Ovary (tissue), 10 donors: ENCODE results near the gene HOXC4. TPM values are rescaled to one million over a fixed set of nuclear protein-coding genes. Genes with fewer than 3 reads are reported as not detected.

Experiments used
- DNase-seq, 5 donors: peaks; one replicate each; pipeline ENCODE4 v3.0.0-alpha.2; 2019 to 2020
- H3K27ac ChIP-seq, 2 donors: fragments of 200-600 bp; one replicate each; pipeline versions ENCODE4 v1.5.1 to v1.8.0; 2019 to 2022
- H3K27me3 ChIP-seq: fragments of 200-600 bp; one replicate; pipeline ENCODE4 v1.8.0; 2022
- H3K36me3 ChIP-seq: fragments of 200-600 bp; sonication (generic); one replicate; pipeline ENCODE4 v1.5.1; 2019
- H3K4me1 ChIP-seq: one replicate; pipeline ENCODE4 v1.8.1; 2013; ENCODE audit warnings: mild to moderate bottlenecking, moderate library complexity; ENCODE audit not compliant: insufficient read depth
- H3K4me3 ChIP-seq: fragments of 200-600 bp; sonication (generic); one replicate; pipeline ENCODE4 v1.5.1; 2017
- H3K9me3 ChIP-seq, 2 donors: fragments of 200-600 bp in 1 of 2; sonication (generic) in 1 of 2; one replicate each; pipeline versions ENCODE4 v1.5.1 to v1.8.1; 2013 to 2019; ENCODE audit warnings: mild to moderate bottlenecking in 1 of 2, moderate library complexity in 1 of 2
- CTCF ChIP-seq, 3 donors: fragments of 450-650 bp in 2 of 3; fragments of 200-600 bp in 1 of 3; IDR thresholded peaks; one replicate each; pipeline versions ENCODE4 v1.5.1 to v1.8.0; 2016 to 2022; ENCODE audit warnings: antibody characterized with exemption in 3 of 3, mild to moderate bottlenecking in 1 of 3
- EP300 ChIP-seq: sonication (generic); formaldehyde crosslinking; IDR thresholded peaks from one replicate; pipeline ENCODE4 v1.6.1; 2017; ENCODE audit warnings: antibody characterized with exemption
- POLR2A ChIP-seq: fragments of 450-650 bp; IDR thresholded peaks from one replicate; pipeline ENCODE4 v1.6.1; 2017; ENCODE audit warnings: antibody characterized with exemption, mild to moderate bottlenecking, moderate library complexity
- WGBS, 3 donors: extraction: QIAGEN DNeasy Blood & Tissue Kit in 1 of 3; methylation state at CpG; one replicate each; pipeline versions ENCODE4 v1.1.5 to v1.1.7; 2013 to 2017; 5-methylcytosine and 5-hydroxymethylcytosine counted together
- intact Hi-C, 4 donors: fragments of 100-400 bp; cut with DNase I; formaldehyde crosslinking; loops; one replicate each; pipeline versions ENCODE4 v1.11.0 to v1.15.1; 2022 to 2023
- long read RNA-seq, 3 donors: library from polyadenylated mRNA in 2 of 3; unstranded in 2 of 3; transcript quantifications; one replicate each; pipeline ENCODE4 v2.0.0 and lab custom pipeline, GENCODE V29; 2021 to 2026
- polyA plus RNA-seq, 2 donors: library from polyadenylated mRNA; stranded (reverse); fragments of 200-250 nt in 1 of 2; fragments of 350-450 nt in 1 of 2; fragmentation: Illumina TruSeq in 1 of 2; extraction: RNeasy Lipid Tissue Mini Kit (QIAGEN cat#74804) in 1 of 2; gene quantifications; one replicate each; pipeline ENCODE4 v1.2.3, GENCODE V29; 2013 to 2014
- total RNA-seq, 7 donors: library from RNA; depleted of rRNA in 2 of 7; stranded (reverse); fragments of >200 nt in 2 of 7; fragmentation: NEBNext Ultra II Directional in 3 of 7; extraction: Animal tissue kit (Norgen Biotek cat#: 25700) in 3 of 7; gene quantifications; one replicate each; pipeline versions ENCODE4 v1.1.0 to v1.2.4, GENCODE V29; 2016 to 2023
- donor health status: DM: no; HTN: no; CAD: no; lungs with moderate emphysema.
- donor health status: DM: no; HTN: no; CAD: no.
- donor health status: Bipolar disorder and iron deficiency.
- donor health status: DM: yes; HTN: yes; CAD: no.
- donor health status: DM: no; HTN: no; CAD: no.
- donor health status: DM: yes; HTN: yes; CAD: no.

The HOXC4 gene
- total RNA-seq (10 to 100 TPM in 5 of 7 donors, 1 to 10 TPM in 2; 3.3 to 21.8 (median 13.1) TPM), polyA plus RNA-seq (10 to 100 TPM in 1 of 2 donors, 1 to 10 TPM in 1; 7.9 to 10.9 TPM)
- long read RNA-seq, donor 1: 0 reads
- long read RNA-seq, donor 2, partial matches to known transcripts: 0 of 5 reads
- long read RNA-seq, donor 2, other reads (novel, unspliced or antisense): 0 of 5 reads
- long read RNA-seq, donor 3, partial matches to known transcripts: 2 of 13 reads
- long read RNA-seq, donor 3, other reads (novel, unspliced or antisense): 8 of 13 reads

- peaks cover 7% of the 10 kb centered on the region for H3K4me1 ChIP-seq
- intact Hi-C loops: no loop called here
- no peaks in the 10 kb centered on the region for H3K36me3 ChIP-seq
- 12 to 28% (median 13%) methylated on average over 52 of the region's 52 CpGs for WGBS, 3 donors
- H3K27me3 ChIP-seq: no peaks in the 10 kb centered on the region
- H3K4me3 ChIP-seq: peak within 1 kb of the TSS; percentile 34
- DNase-seq: peak; percentile 40 to 65 (median 60)
- peak within 1 kb of the TSS; percentile 32 to 58 for H3K27ac ChIP-seq
- TF ChIP-seq EP300 (no peak), POLR2A (no peak), CTCF (IDR thresholded peaks at IDR 0.05) (no peak)
- no peaks in the 10 kb centered on the region for H3K9me3 ChIP-seq
Measured at GRCh38 chr12:54053751-54054741, at the start of gene HOXC4. HOXC4 (plus strand) TSS chr12:54053835; CDS start chr12:54053923, 88 bp downstream.

GRCh38 chr12:54004063-54004840 is 49.4 kb upstream of the HOXC4 start:
- Histone ChIP-seq H3K36me3 (no peaks in the 10 kb centered on the region), H3K4me1 (peaks cover 3% of the 10 kb centered on the region), H3K27ac (no peak overlapping the region), H3K9me3 (no peaks in the 10 kb centered on the region), H3K4me3 (no peak overlapping the region), H3K27me3 (no peaks in the 10 kb centered on the region)
- intact Hi-C loops: loop anchor here (2.0 to 10.0 kb wide), 5 partner anchors 189 to 371 kb away; partner anchors contain the start of gene GPR84 (in 2 of the 4)
- WGBS, 3 donors: 65 to 83% (median 82%) methylated on average over 20 of the region's 20 CpGs
- no peak for DNase-seq
- TF ChIP-seq EP300: no peak
- TF ChIP-seq POLR2A: no peak

GRCh38 chr12:54004841-54005530 is 48.6 kb upstream of the HOXC4 start:
- no peak for TF ChIP-seq CTCF (IDR thresholded peaks at IDR 0.05)
- TF ChIP-seq POLR2A: no peak
- no peak for TF ChIP-seq EP300
- intact Hi-C loops: loop anchor here (2.0 to 10.0 kb wide), 6 partner anchors 187 to 370 kb away; partner anchors contain the start of gene GPR84 (in 2 of the 4)
- no peak for DNase-seq
- no peak overlapping the region for H3K4me3 ChIP-seq
- H3K27ac ChIP-seq: no peak overlapping the region
- H3K9me3 ChIP-seq: no peaks in the 10 kb centered on the region
- no peaks in the 10 kb centered on the region for H3K36me3 ChIP-seq
- WGBS, 3 donors: 60 to 74% (median 70%) methylated on average over 31 of the region's 31 CpGs
- H3K27me3 ChIP-seq: no peaks in the 10 kb centered on the region
- peaks cover 3% of the 10 kb centered on the region for H3K4me1 ChIP-seq

GRCh38 chr12:54005531-54005852 is 48.1 kb upstream of the HOXC4 start:
- intact Hi-C loops: loop anchor here (2.0 to 10.0 kb wide), 5 partner anchors 187 to 369 kb away; partner anchors contain the start of gene GPR84 (in 2 of the 4)
- DNase-seq: no peak
- H3K27ac ChIP-seq: no peak overlapping the region
- TF ChIP-seq POLR2A (no peak), EP300 (no peak), CTCF (IDR thresholded peaks at IDR 0.05) (no peak)
- peaks cover 2% of the 10 kb centered on the region for H3K4me1 ChIP-seq
- no peaks in the 10 kb centered on the region for H3K27me3 ChIP-seq
- H3K36me3 ChIP-seq: no peaks in the 10 kb centered on the region
- WGBS, 3 donors: 13 to 24% (median 19%) methylated on average over 26 of the region's 26 CpGs
- H3K9me3 ChIP-seq: no peaks in the 10 kb centered on the region
- H3K4me3 ChIP-seq: no peak overlapping the region
